PC-3 (cell line): ENCODE measurements around the gene NFATC1. TPM values are rescaled to one million over a fixed set of nuclear protein-coding genes. Genes with fewer than 3 reads are reported as not detected.

ENCODE experiments used
- ATAC-seq: fragments of 200-7000 bp; cut with Tn5 transposase; 2 replicates; pipeline ENCODE4 v1.9.1; 2020; ENCODE audit warnings: mild to moderate bottlenecking, moderate library complexity
- BruUV-seq: library from RNA; stranded (reverse); fragments of 400-500 nt; replicated peaks from 2 replicates; lab custom pipeline; 2021; lab: Mats Ljungman, UMichigan
- CTCF ChIA-PET: fragments of 300-600 bp; sonication (Branson Sonifier 250); formaldehyde crosslinking; loops from one replicate; lab custom pipeline; 2022; ENCODE audit warnings: antibody characterized with exemption; lab: Charles Lee
- POLR2A ChIA-PET: fragments of 300-600 bp; sonication (Branson Sonifier 250); formaldehyde crosslinking; loops from one replicate; lab custom pipeline; 2022; ENCODE audit warnings: antibody characterized with exemption; ENCODE audit not compliant: unreplicated experiment; lab: Charles Lee
- DNase-seq: peaks from one replicate; pipeline ENCODE4 v3.0.0-alpha.2; 2015
- H2AFZ ChIP-seq: fragments of 300-600 bp; sonication (generic); 2 replicates; pipeline ENCODE4 v1.6.0; 2016; ENCODE audit warnings: antibody characterized with exemption, low read length
- H3F3A ChIP-seq: fragments of 300-600 bp; sonication (generic); one replicate; pipeline ENCODE4 v1.6.0; 2017; ENCODE audit warnings: antibody characterized with exemption, low read length, control low read depth, mild to moderate bottlenecking; ENCODE audit not compliant: unreplicated experiment
- H3K27ac ChIP-seq: fragments of 300-600 bp; sonication (generic); 2 replicates; pipeline ENCODE4 v1.5.1; 2016; ENCODE audit warnings: mild to moderate bottlenecking, low read length
- H3K27me3 ChIP-seq: fragments of 300-600 bp; sonication (generic); 2 replicates; pipeline ENCODE4 v1.6.1; 2016; ENCODE audit warnings: low read length, mixed read lengths
- H3K36me3 ChIP-seq: fragments of 300-600 bp; sonication (generic); 2 replicates; pipeline ENCODE4 v1.6.1; 2016; ENCODE audit warnings: low read depth, mixed run types, low read length, mixed read lengths
- H3K4me1 ChIP-seq: fragments of 300-600 bp; sonication (generic); 2 replicates; pipeline ENCODE4 v1.5.1; 2016; ENCODE audit warnings: low read length; ENCODE audit not compliant: insufficient read depth
- H3K4me2 ChIP-seq: fragments of 300-600 bp; sonication (generic); 2 replicates; pipeline ENCODE4 v1.6.0; 2016; ENCODE audit warnings: low read length
- H3K4me3 ChIP-seq: fragments of 300-600 bp; sonication (generic); 2 replicates; pipeline ENCODE4 v1.5.1; 2016; ENCODE audit warnings: mild to moderate bottlenecking, low read length, mixed read lengths
- H3K79me2 ChIP-seq: fragments of 300-600 bp; sonication (generic); 2 replicates; pipeline ENCODE4 v1.6.1; 2017; ENCODE audit warnings: low read length, mixed read lengths
- H3K9ac ChIP-seq: fragments of 300-600 bp; sonication (generic); 2 replicates; pipeline ENCODE4 v1.6.0; 2016; ENCODE audit warnings: mild to moderate bottlenecking, low read length
- H3K9me2 ChIP-seq: fragments of 300-600 bp; sonication (generic); replicated peaks from 2 replicates; pipeline ENCODE4 v1.6.1; 2016; ENCODE audit warnings: mixed run types, low read length, mixed read lengths
- H3K9me3 ChIP-seq: fragments of 300-600 bp; sonication (generic); 2 replicates; pipeline ENCODE4 v1.6.1; 2016; ENCODE audit warnings: low read length, mixed read lengths
- H4K20me1 ChIP-seq: fragments of 300-600 bp; sonication (generic); 2 replicates; pipeline ENCODE4 v1.6.1; 2016; ENCODE audit warnings: low read length, mixed read lengths
- EZH2 ChIP-seq: fragments of 300-600 bp; sonication (generic); IDR thresholded peaks from one replicate; pipeline ENCODE4 v1.6.1; 2017; ENCODE audit warnings: antibody characterized with exemption, mild to moderate bottlenecking, low read length; ENCODE audit not compliant: unreplicated experiment
- EZH2phosphoT487 ChIP-seq: fragments of 300-600 bp; sonication (generic); IDR thresholded peaks from 2 replicates; pipeline ENCODE4 v1.6.1; 2018; ENCODE audit warnings: mild to moderate bottlenecking, antibody characterized with exemption, low read length, borderline replicate concordance
- intact Hi-C: fragments of 100-400 bp; cut with micrococcal nuclease; formaldehyde crosslinking; loops from 2 replicates; pipeline ENCODE4 v1.9.0; 2023
- total RNA-seq: library from RNA; depleted of rRNA; stranded (reverse); fragments of >200 nt; gene quantifications from 2 replicates; pipeline ENCODE4 v1.2.3, GENCODE V29; 2014
- TF ChIP-seq, protein P1 (sequence below): fragments of 300-600 bp; sonication (generic); conservative IDR thresholded peaks from 2 replicates; pipeline ENCODE4 v1.5.1; 2017; ENCODE audit warnings: antibody characterized with exemption, low read depth, mild to moderate bottlenecking, low read length

The NFATC1 gene
- total RNA-seq, 1 experiment from 2014 or later: 5.9 TPM

DNA sequence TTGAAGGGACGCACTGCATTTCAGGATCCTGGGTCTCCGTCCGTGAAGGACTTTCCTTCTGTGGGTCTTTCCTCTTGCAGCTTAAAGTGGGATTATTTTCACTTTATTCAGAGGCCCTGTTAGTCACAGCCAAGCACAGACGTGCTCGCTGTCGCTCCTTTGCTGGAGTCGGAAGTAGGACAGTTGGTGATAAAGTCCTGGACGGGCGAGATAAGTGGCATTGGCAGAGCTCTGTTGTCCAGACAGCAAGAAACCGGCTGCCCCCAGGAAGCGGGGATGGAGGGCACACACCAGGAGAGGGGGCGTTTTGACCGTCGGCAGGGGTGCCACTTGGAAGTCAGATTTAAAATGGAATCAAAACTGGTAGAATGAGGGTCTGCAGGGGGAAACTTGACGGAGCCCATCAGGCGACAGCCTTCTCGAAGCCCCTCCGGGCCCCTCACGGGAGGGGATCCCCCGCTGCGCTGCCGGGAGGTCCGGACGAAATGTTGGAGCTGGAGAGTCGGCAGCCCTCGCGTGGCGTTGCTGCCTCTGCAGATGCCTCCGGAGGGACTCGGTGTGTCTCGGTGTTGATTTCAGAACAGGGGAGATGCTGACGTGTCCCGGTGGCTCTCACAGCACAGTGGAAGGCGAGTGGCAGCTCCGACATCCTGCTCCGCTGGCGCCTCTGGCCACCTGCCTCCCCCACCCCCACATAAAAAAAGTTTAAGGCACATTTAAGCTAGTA is 124.2 kb downstream of the NFATC1 start:
- no peak overlapping the region for H3K4me3 ChIP-seq
- no peaks in the 10 kb centered on the region for H3K79me2 ChIP-seq
- BruUV-seq: no TSS peak
- no peaks in the 10 kb centered on the region for H3K9me3 ChIP-seq
- no peaks in the 10 kb centered on the region for H3K27me3 ChIP-seq
- H3K4me2 ChIP-seq: no peak overlapping the region
- no peaks in the 10 kb centered on the region for H3K36me3 ChIP-seq
- intact Hi-C loops: no loop called here
- H3K4me1 ChIP-seq: no peaks in the 10 kb centered on the region
- no peak for TF ChIP-seq EZH2phosphoT487
- TF ChIP-seq, protein P1, sequence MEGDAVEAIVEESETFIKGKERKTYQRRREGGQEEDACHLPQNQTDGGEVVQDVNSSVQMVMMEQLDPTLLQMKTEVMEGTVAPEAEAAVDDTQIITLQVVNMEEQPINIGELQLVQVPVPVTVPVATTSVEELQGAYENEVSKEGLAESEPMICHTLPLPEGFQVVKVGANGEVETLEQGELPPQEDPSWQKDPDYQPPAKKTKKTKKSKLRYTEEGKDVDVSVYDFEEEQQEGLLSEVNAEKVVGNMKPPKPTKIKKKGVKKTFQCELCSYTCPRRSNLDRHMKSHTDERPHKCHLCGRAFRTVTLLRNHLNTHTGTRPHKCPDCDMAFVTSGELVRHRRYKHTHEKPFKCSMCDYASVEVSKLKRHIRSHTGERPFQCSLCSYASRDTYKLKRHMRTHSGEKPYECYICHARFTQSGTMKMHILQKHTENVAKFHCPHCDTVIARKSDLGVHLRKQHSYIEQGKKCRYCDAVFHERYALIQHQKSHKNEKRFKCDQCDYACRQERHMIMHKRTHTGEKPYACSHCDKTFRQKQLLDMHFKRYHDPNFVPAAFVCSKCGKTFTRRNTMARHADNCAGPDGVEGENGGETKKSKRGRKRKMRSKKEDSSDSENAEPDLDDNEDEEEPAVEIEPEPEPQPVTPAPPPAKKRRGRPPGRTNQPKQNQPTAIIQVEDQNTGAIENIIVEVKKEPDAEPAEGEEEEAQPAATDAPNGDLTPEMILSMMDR: no peak
- TF ChIP-seq EZH2: no peak
- ChIA-PET POLR2A (no interaction called here), CTCF (no interaction called here)
- no peak for ATAC-seq
- no peak for DNase-seq
- H3K9ac ChIP-seq: no peak overlapping the region
- no peak overlapping the region for H3K27ac ChIP-seq
- no peaks in the 10 kb centered on the region for H3K9me2 ChIP-seq
- H4K20me1 ChIP-seq: no peaks in the 10 kb centered on the region
- H2AFZ ChIP-seq: no peak overlapping the region
- H3F3A ChIP-seq: no peaks in the 10 kb centered on the region

- intact Hi-C loops: no loop called here
- H3K9ac ChIP-seq: no peak overlapping the region
- DNase-seq (no peak), ATAC-seq (no peak)
- H3K4me1 ChIP-seq: no peaks in the 10 kb centered on the region
- no peak overlapping the region for H3K4me2 ChIP-seq
- no peaks in the 10 kb centered on the region for H3K27me3 ChIP-seq
- no peaks in the 10 kb centered on the region for H3K36me3 ChIP-seq
- no peaks in the 10 kb centered on the region for H3F3A ChIP-seq
- no peaks in the 10 kb centered on the region for H3K79me2 ChIP-seq
- H3K9me2 ChIP-seq: no peaks in the 10 kb centered on the region
- H3K9me3 ChIP-seq: no peaks in the 10 kb centered on the region
- ChIA-PET POLR2A (no interaction called here), CTCF (no interaction called here)
- H2AFZ ChIP-seq: no peak overlapping the region
- no peak overlapping the region for H3K27ac ChIP-seq
- TF ChIP-seq EZH2: no peak
- TF ChIP-seq, protein P1: no peak
- no peak for TF ChIP-seq EZH2phosphoT487
- H3K4me3 ChIP-seq: no peak overlapping the region
- no peaks in the 10 kb centered on the region for H4K20me1 ChIP-seq
- BruUV-seq: no TSS peak
Observed at GRCh38 chr18:79520478-79521390, 125.0 kb downstream of the NFATC1 start.
